Measurements from ENCODE around the gene KATNA1.

Gene KATNA1

DNA sequence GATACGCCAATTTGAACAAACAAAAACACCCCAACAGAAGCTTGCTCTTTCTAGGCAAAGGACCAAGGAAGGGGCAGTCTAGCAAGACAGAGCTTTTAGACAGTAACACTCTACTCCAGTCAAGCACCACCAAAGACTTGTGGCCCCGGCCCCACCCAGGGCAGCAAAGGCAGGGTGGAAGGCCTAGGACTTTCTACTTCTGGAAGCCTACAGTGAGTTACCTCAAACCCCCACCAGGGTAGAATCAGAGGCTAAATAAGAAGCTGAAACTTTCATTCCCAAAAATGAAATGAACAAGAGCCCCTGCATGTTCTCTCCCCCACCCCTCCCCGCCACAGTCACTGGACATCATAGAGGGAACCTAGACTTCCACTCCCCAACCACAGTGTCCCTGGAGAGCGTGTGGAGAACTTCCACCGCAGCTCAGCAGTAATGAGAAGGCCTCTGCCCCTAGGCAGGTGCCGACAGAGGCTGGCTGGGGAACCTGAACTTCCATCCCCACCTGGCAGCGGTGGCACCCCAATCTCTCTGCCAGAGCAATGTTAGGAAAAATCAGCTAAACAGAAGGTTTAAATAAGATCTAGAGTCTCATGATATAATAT, 40.0 kb downstream of the KATNA1 start:
- DNase-seq (ENCODE audit: low read depth in 2 of 2) = no peak

DNA sequence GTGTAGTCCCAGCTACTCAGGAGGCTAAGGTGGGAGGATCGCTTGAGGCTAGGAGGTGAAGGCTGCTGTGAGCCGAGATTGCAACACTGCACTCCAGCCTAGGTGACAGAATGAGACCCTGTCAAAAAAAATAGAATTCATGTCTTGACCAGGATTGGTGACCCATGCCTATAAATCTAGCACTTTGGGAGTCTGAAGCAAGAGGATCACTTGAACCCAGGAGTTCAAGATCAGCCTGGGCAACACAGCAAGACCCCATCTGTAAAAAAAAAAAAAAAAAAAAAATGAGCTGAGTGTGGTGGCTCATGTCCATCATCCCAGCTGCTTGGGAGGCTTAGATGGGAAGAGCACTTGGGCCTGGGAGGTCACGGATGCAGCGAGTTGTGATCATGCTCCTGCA, 48.0 kb downstream of the KATNA1 start:
- no peak for DNase-seq (ENCODE audit: low read depth in 2 of 2)

DNA sequence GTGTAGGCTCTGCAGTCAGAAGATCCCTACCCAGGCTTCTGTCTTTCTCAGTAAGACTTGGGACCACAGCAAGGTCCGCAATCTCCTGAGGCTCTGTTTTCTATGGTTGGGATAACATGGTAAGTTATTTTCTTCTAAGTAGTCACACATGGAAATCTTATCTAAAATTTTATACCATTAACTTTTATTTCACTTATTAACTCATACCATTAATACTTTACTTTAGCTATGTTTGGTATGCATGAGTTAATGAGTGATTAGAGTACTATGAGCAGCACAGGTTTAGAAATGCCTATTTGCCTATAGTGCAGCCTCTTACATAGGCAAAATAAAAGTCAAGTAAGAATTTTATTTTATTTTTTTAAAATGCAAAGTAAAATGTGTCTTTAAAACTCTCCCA, 55.1 kb downstream of the KATNA1 start:
- DNase-seq (ENCODE audit: low read depth in 2 of 2) = no peak

DNA sequence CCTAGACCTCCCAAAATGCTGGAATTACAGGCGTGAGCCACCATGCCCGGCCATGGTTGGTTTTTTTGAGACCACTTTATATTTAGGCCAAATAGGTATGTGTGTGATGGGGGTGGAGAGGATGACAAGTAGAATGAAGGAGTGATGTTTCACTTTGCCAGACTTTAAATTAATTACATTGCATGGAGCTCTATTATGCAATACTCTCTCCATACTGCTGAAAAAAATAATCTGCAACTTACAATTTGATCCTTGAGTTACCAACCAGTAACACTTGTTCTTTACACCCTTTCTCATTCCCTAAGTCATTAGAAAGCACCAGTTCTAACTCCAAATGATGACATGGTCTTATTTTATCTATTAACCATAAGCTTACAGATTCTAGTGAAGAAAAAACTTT, 55.5 kb downstream of the KATNA1 start:
- DNase-seq (ENCODE audit: low read depth in 2 of 2) = no peak

DNA sequence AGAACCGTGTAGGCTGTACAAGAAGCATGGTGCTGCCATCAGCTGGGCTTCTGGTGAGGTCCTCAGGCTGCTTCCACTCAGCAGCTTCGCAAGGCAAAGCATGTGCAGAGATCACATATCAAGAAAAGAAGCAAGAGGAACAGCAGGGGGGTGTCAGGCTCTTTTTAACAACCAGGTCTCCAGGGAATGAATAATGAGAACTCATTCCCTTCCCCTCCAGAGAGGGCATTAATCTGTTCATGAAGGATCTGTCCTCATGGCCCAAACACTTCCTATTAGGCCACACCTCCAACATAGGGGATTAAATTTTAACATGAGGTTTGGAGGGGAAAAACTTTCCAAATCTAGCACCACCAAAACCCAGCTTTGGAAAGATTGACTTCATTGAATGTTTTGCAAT, 62.4 kb downstream of the KATNA1 start:
- DNase-seq (ENCODE audit: low read depth in 2 of 2) = no peak

DNA sequence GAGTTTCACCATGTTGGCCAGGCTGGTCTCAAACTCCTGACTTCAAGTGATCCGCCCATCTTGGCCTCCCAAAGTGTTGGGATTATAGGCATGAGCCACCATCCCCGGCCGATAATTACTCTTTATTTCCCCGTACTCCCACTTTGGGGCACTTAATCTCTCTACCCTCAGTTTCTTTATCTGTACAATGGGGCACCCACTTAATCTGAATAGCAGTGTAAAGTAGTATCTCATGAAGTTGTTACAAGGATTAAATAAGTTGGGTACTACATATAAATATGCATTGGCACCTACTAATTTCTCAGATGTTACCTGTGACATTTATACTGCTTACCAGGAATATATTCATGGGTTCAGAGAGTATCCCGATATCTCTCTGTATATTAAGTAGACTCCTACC, 67.2 kb downstream of the KATNA1 start:
- DNase-seq (ENCODE audit: low read depth in 2 of 2) = no peak

DNA sequence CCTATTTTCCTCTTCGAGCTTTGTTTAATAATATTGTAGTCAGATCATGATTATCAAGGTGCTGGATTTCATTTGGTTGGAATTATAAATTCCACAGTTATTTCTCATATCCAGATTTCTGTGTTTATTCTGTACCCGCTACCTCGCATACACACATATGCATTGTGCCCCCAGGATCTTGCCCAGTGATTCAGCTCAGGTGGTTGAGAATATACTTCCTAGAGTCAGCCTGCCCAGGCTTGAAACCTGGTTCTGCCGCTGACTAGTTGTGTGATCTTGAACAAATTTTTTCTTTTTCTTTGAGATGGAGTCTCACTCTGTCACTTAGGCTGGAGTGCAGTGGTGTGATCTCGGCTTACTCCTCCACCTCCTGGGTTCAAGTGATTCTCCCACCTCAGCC, 67.6 kb downstream of the KATNA1 start:
- no peak for DNase-seq (ENCODE audit: low read depth in 2 of 2)

DNA sequence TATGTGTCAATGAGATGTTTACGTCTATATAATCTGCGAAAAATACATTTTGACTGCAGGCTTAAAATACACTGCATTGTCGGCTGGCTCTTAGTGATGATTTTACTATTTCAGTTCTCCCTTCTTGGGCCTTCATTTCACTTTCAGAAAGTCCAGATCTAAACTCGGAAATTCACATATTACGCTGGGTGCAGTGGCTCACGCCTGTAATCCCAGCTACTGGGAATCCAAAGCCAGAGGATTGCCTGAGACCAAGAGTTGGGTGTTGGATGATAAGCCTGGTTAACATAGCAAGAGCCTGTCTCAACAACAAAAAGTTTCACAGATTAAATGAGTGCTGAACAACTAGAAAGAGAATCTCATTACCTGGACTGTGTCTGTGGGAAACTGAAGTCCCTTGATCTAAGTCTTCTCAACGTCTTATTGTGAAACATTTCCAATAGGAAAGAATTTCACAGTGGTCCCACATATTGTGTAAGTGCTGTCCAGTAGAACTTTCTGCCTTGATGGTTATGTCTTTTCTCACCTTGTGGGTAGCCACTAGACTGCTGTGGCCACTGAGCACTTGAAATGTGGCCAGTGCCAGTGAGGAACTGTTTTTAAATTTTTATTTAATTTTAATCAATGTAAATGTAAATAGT, 80.4 kb downstream of the KATNA1 start:
- no peak for DNase-seq (ENCODE audit: low read depth in 2 of 2)

DNA sequence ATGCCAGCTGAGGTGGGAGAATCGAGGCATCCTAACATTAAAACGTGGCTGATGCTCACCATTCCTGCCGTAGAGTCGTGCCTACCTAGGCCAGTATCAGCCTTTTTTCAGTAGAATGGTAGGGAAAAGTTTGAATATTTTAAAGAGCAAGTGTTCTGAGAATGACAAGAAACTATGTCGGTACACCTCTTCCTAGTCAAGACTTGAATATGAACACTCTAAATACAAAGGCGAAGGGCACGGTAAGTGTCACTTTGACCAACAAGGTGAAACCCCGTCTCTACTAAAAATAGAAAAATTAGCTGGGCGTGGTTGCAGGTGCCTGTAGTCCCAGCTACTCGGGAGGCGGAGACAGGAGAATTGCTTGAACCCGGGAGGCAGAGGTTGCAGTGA, 81.3 kb downstream of the KATNA1 start:
- no peak for DNase-seq (ENCODE audit: low read depth in 2 of 2)

DNA sequence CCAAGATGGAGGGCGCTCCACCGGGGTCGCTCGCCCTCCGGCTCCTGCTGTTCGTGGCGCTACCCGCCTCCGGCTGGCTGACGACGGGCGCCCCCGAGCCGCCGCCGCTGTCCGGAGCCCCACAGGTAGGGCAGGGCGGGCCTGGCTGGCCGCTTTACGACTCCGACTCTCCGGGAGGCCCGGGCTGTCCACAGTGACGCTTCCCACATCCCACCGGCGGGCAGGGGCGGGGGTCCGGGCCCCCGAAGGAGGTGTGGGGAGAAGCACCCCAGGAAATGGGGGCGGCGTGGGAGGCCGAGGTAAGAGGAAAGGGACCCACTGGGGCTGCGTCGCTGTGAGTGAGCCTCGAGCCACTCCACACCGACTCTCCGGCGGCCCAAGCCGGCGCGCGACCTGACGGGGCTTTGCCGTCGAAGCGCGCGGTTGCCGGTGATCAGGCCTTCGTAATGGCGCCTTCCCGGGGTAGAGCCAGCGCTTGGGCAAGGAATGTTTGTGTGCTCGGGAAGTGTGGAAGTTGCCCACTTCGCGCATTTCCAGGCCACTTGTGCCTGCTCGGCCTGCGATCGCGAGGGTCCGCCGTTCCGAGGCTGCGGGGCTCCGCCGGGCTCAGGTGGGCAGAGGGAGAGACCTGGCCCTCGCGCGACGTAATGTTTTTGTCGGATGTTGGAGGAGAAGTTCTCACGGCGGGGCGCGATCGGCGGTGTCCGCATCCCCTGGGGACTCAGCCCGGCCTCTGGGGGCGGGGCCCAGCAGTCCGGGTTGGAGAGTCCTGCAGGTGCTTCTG, 81.9 kb downstream of the KATNA1 start:
- DNase-seq (ENCODE audit: low read depth in 2 of 2) = no peak

DNA sequence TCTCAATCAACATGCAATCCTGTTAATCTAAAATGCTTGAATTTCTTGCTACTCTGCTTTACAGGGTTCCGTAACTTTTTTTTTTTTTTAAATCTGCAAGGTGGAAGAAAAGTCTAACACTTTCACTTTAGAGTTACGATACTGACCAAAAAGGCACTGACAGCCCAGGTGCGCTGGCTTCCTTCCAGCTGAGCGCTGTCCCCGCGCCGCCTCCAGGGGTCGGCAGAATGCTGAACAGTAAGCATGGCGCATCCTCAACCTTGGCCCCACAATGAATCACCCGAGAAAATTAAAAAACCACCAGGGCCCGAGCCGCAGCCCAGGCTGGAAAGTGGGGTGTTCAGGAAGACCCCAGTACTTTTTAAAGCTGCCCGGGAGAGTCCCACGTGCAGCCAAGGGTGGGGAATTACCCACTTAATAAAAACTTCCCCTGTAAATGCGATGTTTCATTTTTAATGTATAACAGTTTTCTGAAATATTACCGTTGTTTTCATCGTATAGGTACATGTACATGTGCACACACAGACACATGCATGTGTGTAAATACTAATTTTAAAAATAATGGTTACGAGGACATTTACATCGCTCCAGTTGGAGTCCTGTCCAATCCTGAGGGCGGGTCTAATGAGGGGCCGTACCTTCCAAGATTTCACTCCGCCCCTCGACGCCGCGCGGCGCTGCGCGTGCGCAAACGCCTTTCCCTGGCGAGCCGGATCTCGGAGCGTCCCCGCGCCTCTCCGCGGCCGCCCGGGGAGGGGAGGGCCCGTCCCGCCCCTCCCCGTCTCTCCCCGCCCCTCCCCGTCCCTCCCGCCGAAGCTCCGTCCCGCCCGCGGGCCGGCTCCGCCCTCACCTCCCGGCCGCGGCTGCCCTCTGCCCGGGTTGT, 82.7 kb downstream of the KATNA1 start, which contains the start of gene GINM1:
Gene GINM1 (plus strand): TSS at position 849 of the 883 bp plus-strand sequence. CDS start 40 bp downstream, outside the sequence.
- DNase-seq (ENCODE audit: low read depth in 2 of 2) = peak; percentile 86 to 87

DNA sequence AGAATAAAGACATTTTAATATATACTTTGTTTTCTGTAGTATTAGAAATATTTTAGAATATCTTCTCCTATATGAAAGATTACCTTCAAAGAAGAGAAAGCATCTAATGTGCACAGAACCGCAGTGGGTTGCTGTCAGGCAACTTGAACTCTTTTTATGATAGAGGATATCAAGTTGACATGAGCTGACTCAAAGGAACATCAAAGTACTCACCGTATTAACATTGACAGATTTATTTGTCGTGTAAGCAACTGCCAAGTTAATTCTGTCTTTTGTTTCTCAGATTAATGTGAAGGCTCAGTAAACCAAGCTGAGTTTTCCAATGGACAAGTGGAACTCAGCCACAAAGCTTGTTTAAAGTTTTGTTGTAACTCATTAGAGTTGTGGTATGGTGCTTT, 84.6 kb downstream of the KATNA1 start:
- no peak for DNase-seq (ENCODE audit: low read depth in 2 of 2)

DNA sequence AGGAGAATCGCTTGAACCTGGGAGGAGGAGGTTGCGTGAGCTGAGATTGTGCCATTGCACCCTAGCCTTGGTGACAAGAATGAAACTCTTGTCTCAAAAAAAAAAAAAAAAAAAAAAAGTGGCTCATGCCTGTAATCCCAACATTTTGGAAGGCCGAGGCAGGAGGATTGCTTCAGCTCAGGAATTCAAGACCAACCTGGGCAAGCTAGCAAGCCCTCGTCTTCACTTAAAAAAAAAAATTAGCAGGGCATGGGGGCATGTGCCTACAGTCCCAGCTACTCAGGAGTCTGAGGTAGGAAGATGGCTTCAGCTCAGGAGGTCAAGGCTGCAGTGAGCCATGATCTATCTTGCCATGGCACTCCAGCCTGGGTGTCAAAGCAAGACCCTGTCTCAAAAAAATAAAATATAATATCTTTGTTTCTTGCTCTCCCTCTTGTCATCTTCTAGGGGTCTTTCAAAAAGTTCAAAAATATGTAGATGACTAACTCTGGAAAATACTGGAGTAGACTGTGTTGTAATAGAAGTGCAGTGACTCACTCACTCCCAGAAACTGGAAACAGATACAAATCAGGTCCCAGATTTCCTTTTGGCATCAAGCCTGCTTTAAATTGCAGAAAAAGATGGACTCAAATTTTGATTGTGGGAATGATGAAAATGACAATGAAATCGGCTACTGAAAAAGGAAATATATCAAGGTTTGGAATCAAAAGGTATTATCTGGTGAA, 85.1 kb downstream of the KATNA1 start:
- DNase-seq (ENCODE audit: low read depth in 2 of 2) = peak; percentile 80

DNA sequence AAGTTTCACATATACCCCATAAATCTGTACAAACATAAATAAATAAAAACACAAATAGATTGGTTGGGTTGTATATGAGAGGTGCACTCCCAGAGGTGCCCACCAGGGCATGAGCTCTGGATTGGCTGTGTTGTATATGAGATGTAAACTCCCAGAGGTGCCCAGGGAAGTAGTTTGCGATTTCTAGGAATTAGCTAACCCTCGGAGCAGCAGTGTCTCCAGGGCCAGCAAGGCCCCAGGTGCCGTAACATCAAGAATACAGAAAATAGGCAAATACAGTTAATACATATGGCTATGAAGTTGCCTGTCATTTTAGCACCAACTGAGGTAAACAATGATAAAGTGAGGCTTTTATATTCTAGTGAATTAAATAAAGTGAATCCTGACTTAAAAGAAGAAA, 87.8 kb downstream of the KATNA1 start:
- DNase-seq (ENCODE audit: low read depth in 2 of 2) = no peak

DNA sequence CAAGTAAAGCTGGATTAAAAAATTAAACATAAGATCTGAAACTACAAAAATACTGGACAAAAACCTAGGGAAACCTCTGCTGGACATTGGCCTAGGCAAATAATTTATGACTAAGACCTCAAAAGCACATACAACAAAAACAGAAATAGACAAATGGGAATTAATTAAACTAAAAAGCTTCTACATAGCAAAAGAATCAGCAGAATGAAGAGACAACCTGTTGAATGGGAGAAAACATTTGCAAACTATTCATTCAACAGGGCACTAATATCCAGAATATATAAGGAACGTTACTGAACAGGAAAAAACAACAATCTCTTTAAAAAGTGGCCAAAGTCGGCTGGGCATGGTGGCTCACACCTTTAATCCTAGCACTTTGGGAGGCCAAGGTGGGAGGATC, 89.1 kb downstream of the KATNA1 start:
- no peak for DNase-seq (ENCODE audit: low read depth in 2 of 2)

DNA sequence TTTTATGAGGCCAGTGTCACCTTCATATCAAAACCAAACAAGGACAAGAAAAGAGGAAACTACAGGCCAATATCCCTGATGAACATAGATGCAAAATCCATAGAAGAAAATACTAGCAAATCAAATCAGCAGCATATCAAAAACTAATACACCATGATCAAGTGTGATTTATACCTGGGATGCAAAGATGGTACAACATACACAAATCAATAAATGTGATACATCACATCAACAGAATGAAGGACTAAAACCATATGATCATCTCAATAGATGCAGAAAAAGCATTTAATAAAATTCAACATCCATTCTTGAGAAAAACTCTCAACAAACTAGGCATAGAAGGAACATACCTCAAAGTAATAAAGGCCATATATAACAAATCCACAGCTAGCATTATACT, 90.5 kb downstream of the KATNA1 start:
- DNase-seq (ENCODE audit: low read depth in 2 of 2) = no peak

DNA sequence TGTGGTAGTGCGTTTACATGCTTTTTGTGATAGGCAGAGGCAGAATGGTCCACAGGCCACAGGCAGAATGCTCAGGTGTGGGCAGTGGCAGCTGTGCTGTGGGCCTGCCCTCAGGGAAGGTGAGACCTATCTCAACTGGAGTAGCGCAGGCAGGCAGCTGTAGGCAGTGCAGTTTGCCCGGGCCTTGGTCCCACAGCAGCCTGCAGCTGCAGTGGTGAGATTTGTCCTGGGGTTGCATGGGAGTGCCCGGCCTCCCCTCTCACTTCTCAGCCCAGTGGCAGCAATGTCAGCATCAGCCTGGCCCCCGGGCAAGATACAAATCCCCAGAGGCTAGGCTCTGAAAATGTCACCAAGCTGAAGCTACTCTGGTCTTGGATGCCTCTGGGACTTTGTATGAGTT, 96.6 kb downstream of the KATNA1 start:
- no peak for DNase-seq (ENCODE audit: low read depth in 2 of 2)

DNA sequence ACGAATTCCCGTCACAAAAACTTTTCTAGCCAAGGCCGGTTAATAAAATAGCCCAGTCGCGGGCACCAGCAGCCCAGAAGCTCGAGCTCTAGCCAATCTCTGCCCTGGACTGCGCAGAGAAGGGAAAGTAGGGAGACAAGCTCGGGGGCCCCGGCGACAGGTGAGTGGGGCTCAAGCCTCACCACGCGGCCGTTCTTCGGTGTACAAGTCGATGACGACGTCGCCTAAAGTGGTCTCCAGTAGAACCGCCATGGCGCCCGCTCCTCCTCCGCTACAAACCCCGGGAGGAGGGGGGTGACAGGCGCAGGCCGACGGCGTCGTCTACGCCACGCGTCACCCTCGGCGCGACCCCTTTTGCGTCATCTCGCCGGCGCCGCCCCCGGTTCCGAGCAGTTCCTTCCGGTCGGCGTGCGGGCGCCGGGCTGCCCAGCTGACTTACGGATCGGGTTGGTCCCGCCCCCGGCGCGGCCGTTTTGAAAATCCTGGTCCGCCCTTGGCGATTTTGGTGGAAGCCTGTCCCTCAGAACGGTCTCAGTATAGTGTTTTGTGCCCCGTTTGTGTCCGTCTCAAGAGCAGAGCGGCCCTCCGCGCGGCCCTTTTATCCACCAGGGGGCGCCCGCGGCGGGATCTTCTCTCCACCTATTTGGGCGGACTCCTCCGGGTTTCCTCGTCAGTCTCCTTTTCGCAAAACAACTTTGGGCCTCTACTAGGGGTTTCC, 102.6 kb downstream of the KATNA1 start, which contains the start of gene PPIL4:
Gene PPIL4 (minus strand): TSS at position 290 of the 718 bp plus-strand sequence. CDS start 38 bp downstream, at position 252.
- peak; percentile 89 to 90 for DNase-seq (ENCODE audit: low read depth in 2 of 2)

DNA sequence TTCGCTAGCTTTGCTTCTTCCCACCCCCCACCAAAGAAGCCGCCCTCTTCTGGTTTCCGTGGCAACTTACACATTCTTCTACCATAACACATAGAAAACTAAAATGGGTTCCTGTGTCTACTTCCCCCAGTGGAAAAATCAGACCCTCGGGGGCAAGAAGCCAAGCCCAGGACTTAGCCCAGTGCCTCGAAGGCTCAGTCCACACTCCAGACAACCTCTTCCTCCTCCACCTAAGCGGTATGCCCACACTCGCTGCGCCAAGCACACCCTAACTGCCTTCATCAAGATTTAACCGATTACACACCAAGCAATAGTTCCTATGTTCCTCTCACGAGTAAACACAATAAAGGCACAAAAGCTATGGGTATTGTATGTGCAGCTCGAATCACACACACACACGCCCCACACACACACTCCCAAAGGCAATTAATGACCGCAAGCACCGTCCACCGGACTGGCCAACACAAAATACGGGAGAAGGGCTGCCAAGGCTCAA, 103.2 kb downstream of the KATNA1 start:
- peak in 1 of 2 experiments; percentile 33 for DNase-seq (ENCODE audit: low read depth in 2 of 2)
